Measurements from ENCODE around the gene CNTNAP2. TPM values are rescaled to one million over a fixed set of nuclear protein-coding genes. Genes with fewer than 3 reads are reported as not detected.
"Not testable (repeated sequence)": the region's sequence is repeated elsewhere in the genome, so short reads cannot be mapped to it uniquely, and the experiment has no call there.

Gene CNTNAP2
- total and polyA plus RNA-seq, 8 donors = 0.19 to 18.2 (median 0.56) TPM

DNA sequence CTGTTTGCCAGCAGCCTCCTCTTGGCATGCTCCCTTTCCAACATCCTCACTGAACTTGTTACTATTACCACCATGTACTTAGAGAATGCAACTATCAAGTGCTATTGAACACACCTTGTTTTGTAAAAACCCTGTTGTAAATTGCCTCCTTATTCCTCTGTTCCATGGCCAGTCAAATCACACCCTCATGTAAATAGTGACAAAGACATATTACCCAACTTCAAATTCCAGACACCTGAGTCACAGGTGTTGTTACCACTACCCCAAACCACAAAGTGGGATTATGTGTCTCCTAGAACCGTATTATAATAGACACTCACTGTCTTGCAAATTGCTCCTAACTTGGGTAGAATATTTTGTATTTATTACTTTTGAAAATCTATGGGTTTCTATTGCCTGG lies 2210.8 kb downstream of the CNTNAP2 start:
- no peak overlapping the region for H3K4me3 ChIP-seq
- no peak for TF ChIP-seq POLR2A (IDR thresholded peaks at IDR 0.05)
- no peak for TF ChIP-seq CTCF (IDR thresholded peaks at IDR 0.05)
- TF ChIP-seq EP300 (IDR thresholded peaks at IDR 0.05) = no peak
- no peak for TF ChIP-seq POLR2AphosphoS5 (IDR thresholded peaks at IDR 0.05)
- H3K27me3 ChIP-seq = no peaks in the 10 kb centered on the region
- no peak overlapping the region for H3K27ac ChIP-seq
- WGBS, 5 donors = 32 to 40% (median 37%) methylated on average over 1 of the region's 1 CpG
- H3K36me3 ChIP-seq = no peaks in the 10 kb centered on the region
- intact Hi-C loops (cut with DNase I; ENCODE audit: low total_unique reads) = no loop called here
- H3K9me3 ChIP-seq = no peaks in the 10 kb centered on the region
- no peak for DNase-seq
- no peaks in the 10 kb centered on the region for H3K4me1 ChIP-seq

DNA sequence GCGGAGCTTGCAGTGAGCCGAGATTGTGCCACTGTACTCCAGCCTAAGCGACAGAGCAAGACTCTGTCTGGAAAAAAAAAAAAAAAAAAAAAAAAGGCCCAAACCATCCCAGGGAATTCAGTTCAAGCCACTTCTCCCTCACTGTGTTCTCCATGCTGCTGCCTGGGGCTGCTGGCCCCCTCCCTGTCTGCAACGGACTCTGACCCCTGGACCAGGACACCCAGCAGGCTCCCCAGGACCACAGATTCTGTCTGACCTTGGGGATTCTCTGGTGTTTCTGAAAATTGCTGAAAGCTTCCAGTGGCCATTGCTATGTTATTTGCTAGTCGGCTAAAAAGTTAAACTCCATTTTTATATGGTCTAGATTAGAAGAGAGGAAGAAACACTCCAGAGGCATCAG lies 2212.3 kb downstream of the CNTNAP2 start:
- intact Hi-C loops (cut with DNase I; ENCODE audit: low total_unique reads) = no loop called here
- Histone ChIP-seq H3K4me3 (no peak overlapping the region), H3K27me3 (peaks cover 0 to 6% (median 0%) of the 10 kb centered on the region in 3 donors), H3K4me1 (no peaks in the 10 kb centered on the region), H3K27ac (no peak overlapping the region), H3K36me3 (no peaks in the 10 kb centered on the region), H3K9me3 (no peaks in the 10 kb centered on the region)
- DNase-seq = no peak
- WGBS, 5 donors = 76 to 95% (median 87%) methylated on average over 3 to 5 of the region's 5 CpGs
- TF ChIP-seq POLR2AphosphoS5 (IDR thresholded peaks at IDR 0.05) = no peak
- no peak for TF ChIP-seq CTCF (IDR thresholded peaks at IDR 0.05)
- TF ChIP-seq POLR2A (IDR thresholded peaks at IDR 0.05) = no peak
- TF ChIP-seq EP300 (IDR thresholded peaks at IDR 0.05) = no peak

GRCh38 chr7:148330124-148330818 lies 2213.7 kb downstream of the CNTNAP2 start:
- intact Hi-C loops (cut with DNase I; ENCODE audit: low total_unique reads) = no loop called here
- DNase-seq = no peak
- Histone ChIP-seq H3K36me3 (no peaks in the 10 kb centered on the region), H3K4me3 (no peak overlapping the region), H3K27me3 (peaks cover 0 to 19% (median under 1%) of the 10 kb centered on the region in 3 donors), H3K4me1 (no peaks in the 10 kb centered on the region), H3K9me3 (no peaks in the 10 kb centered on the region), H3K27ac (no peak overlapping the region)
- WGBS, 5 donors = 83 to 96% (median 88%) methylated on average over 13 to 15 of the region's 15 CpGs
- TF ChIP-seq CTCF (IDR thresholded peaks at IDR 0.05) = no peak
- no peak for TF ChIP-seq EP300 (IDR thresholded peaks at IDR 0.05)
- TF ChIP-seq POLR2AphosphoS5 (IDR thresholded peaks at IDR 0.05) = no peak
- TF ChIP-seq POLR2A (IDR thresholded peaks at IDR 0.05) = no peak

GRCh38 chr7:148330822-148331221 lies 2214.2 kb downstream of the CNTNAP2 start:
- DNase-seq = no peak
- H3K9me3 ChIP-seq = no peaks in the 10 kb centered on the region
- WGBS, 5 donors = 83 to 93% (median 89%) methylated on average over 9 of the region's 9 CpGs
- H3K27me3 ChIP-seq = peaks cover 0 to 24% (median 6%) of the 10 kb centered on the region in 3 donors
- TF ChIP-seq CTCF (IDR thresholded peaks at IDR 0.05) = no peak
- no peak for TF ChIP-seq EP300 (IDR thresholded peaks at IDR 0.05)
- no peak for TF ChIP-seq POLR2AphosphoS5 (IDR thresholded peaks at IDR 0.05)
- TF ChIP-seq POLR2A (IDR thresholded peaks at IDR 0.05) = no peak
- intact Hi-C loops (cut with DNase I; ENCODE audit: low total_unique reads) = no loop called here
- no peak overlapping the region for H3K27ac ChIP-seq
- H3K4me3 ChIP-seq = no peak overlapping the region
- H3K36me3 ChIP-seq = no peaks in the 10 kb centered on the region
- H3K4me1 ChIP-seq = no peaks in the 10 kb centered on the region

- H3K27ac ChIP-seq; H3K36me3 ChIP-seq; intact Hi-C loops (cut with DNase I; ENCODE audit: low total_unique reads); H3K4me3 ChIP-seq; H3K9me3 ChIP-seq; H3K4me1 ChIP-seq: not testable (repeated sequence)
- DNase-seq = peak in 1 of 2 donors; percentile 32
- peaks cover 0 to 30% (median 6%) of the 10 kb centered on the region in 3 donors for H3K27me3 ChIP-seq
- WGBS, 5 donors = 67 to 82% (median 81%) methylated on average over 11 of the region's 11 CpGs
Measured at GRCh38 chr7:148331456-148331855, 2214.9 kb downstream of the CNTNAP2 start.

Data from stomach (tissue), 9 donors.